Measurements from ENCODE around the gene TTLL3.

Gene TTLL3

GRCh38 chr3:9809615-9810432 lies at the start of gene TTLL3:
TSS of gene TTLL3 (plus strand) at chr3:9810262. CDS start at chr3:9810662, 400 bp downstream.
- H3K27ac ChIP-seq (ENCODE audit: low read length), result peak within 1 kb of the TSS; percentile 72
- H3K27me3 ChIP-seq (ENCODE audit: low read depth, low read length), result no peaks in the 10 kb centered on the region
- H3K36me3 ChIP-seq (replicated peaks; ENCODE audit: low read depth, low read length), result peaks cover 27% of the 10 kb centered on the region
- H3K9me3 ChIP-seq (ENCODE audit: insufficient read depth, low read length), result no peaks in the 10 kb centered on the region
- TF ChIP-seq, protein P1, sequence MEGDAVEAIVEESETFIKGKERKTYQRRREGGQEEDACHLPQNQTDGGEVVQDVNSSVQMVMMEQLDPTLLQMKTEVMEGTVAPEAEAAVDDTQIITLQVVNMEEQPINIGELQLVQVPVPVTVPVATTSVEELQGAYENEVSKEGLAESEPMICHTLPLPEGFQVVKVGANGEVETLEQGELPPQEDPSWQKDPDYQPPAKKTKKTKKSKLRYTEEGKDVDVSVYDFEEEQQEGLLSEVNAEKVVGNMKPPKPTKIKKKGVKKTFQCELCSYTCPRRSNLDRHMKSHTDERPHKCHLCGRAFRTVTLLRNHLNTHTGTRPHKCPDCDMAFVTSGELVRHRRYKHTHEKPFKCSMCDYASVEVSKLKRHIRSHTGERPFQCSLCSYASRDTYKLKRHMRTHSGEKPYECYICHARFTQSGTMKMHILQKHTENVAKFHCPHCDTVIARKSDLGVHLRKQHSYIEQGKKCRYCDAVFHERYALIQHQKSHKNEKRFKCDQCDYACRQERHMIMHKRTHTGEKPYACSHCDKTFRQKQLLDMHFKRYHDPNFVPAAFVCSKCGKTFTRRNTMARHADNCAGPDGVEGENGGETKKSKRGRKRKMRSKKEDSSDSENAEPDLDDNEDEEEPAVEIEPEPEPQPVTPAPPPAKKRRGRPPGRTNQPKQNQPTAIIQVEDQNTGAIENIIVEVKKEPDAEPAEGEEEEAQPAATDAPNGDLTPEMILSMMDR (IDR thresholded peaks at IDR 0.05; ENCODE audit: low read depth, low read length), result no peak
- TF ChIP-seq EZH2phosphoT487 (IDR thresholded peaks at IDR 0.05; ENCODE audit: low read depth), result no peak
- H3K4me2 ChIP-seq (ENCODE audit: low read length), result peak within 1 kb of the TSS; percentile 90
- peak within 1 kb of the TSS; percentile 51 for H2AFZ ChIP-seq (ENCODE audit: low read depth, low read length)
- H4K20me1 ChIP-seq (ENCODE audit: insufficient read depth, low read length), result no peaks in the 10 kb centered on the region
- no peaks in the 10 kb centered on the region for H3K79me2 ChIP-seq (ENCODE audit: low read length)
- H3K9ac ChIP-seq (ENCODE audit: low read length), result peak within 1 kb of the TSS; percentile 89
- peak within 1 kb of the TSS; percentile 85 for H3K4me3 ChIP-seq (ENCODE audit: low read length)
- peaks cover 16% of the 10 kb centered on the region for H3K4me1 ChIP-seq (ENCODE audit: low read length)

GRCh38 chr3:9760779-9761505 lies 49.1 kb upstream of the TTLL3 start:
- H3K9me3 ChIP-seq (ENCODE audit: insufficient read depth, low read length), result no peaks in the 10 kb centered on the region

GRCh38 chr3:9761919-9762318 lies 48.1 kb upstream of the TTLL3 start:
- Histone ChIP-seq H4K20me1 (ENCODE audit: insufficient read depth, low read length) (no peaks in the 10 kb centered on the region), H3K9ac (ENCODE audit: low read length) (no peak overlapping the region)

More at GRCh38 chr3:9760779-9761505, 49.1 kb upstream of the TTLL3 start:
- Histone ChIP-seq H3K27me3 (ENCODE audit: low read depth, low read length) (no peaks in the 10 kb centered on the region), H3K4me1 (ENCODE audit: low read length) (no peaks in the 10 kb centered on the region), H3K79me2 (ENCODE audit: low read length) (no peaks in the 10 kb centered on the region), H2AFZ (ENCODE audit: low read depth, low read length) (no peak overlapping the region), H3K9ac (ENCODE audit: low read length) (no peak overlapping the region), H3K4me2 (ENCODE audit: low read length) (no peak overlapping the region), H3K27ac (ENCODE audit: low read length) (no peak overlapping the region), H4K20me1 (ENCODE audit: insufficient read depth, low read length) (no peaks in the 10 kb centered on the region), H3K36me3 (replicated peaks; ENCODE audit: low read depth, low read length) (peaks cover 4% of the 10 kb centered on the region), H3K4me3 (ENCODE audit: low read length) (no peak overlapping the region)
- no peak for TF ChIP-seq EZH2phosphoT487 (IDR thresholded peaks at IDR 0.05; ENCODE audit: low read depth)
- TF ChIP-seq, protein P1 (IDR thresholded peaks at IDR 0.05; ENCODE audit: low read depth, low read length), result no peak

More at GRCh38 chr3:9761919-9762318, 48.1 kb upstream of the TTLL3 start:
- TF ChIP-seq, protein P1 (IDR thresholded peaks at IDR 0.05; ENCODE audit: low read depth, low read length), result no peak
- TF ChIP-seq EZH2phosphoT487 (IDR thresholded peaks at IDR 0.05; ENCODE audit: low read depth), result no peak
- Histone ChIP-seq H3K27ac (ENCODE audit: low read length) (no peak overlapping the region), H2AFZ (ENCODE audit: low read depth, low read length) (no peak overlapping the region), H3K79me2 (ENCODE audit: low read length) (no peaks in the 10 kb centered on the region), H3K4me2 (ENCODE audit: low read length) (no peak overlapping the region), H3K27me3 (ENCODE audit: low read depth, low read length) (no peaks in the 10 kb centered on the region), H3K4me3 (ENCODE audit: low read length) (no peak overlapping the region), H3K9me3 (ENCODE audit: insufficient read depth, low read length) (no peaks in the 10 kb centered on the region), H3K36me3 (replicated peaks; ENCODE audit: low read depth, low read length) (peaks cover 4% of the 10 kb centered on the region), H3K4me1 (ENCODE audit: low read length) (no peaks in the 10 kb centered on the region)
